PC-9 (cell line): ENCODE data around the gene LHFPL2. TPM values are rescaled to one million over a fixed set of nuclear protein-coding genes. Genes with fewer than 3 reads are reported as not detected.

Experiments used
- BruUV-seq: library from RNA; stranded (reverse); fragments of 400-500 nt; replicated peaks from 2 replicates; lab custom pipeline; 2021; lab: Mats Ljungman, UMichigan
- CTCF ChIA-PET: fragments of 300-600 bp; sonication (Branson Sonifier 250); formaldehyde crosslinking; loops from one replicate; lab custom pipeline; 2022; ENCODE audit warnings: antibody characterized with exemption; lab: Charles Lee
- POLR2A ChIA-PET: fragments of 300-600 bp; sonication (Branson Sonifier 250); formaldehyde crosslinking; loops from one replicate; lab custom pipeline; 2022; ENCODE audit warnings: antibody characterized with exemption; ENCODE audit not compliant: unreplicated experiment; lab: Charles Lee
- DNase-seq, 2 experiments: peaks; one replicate each; pipeline versions ENCODE4 v3.0.0 to v3.0.0-alpha.2; 2015 to 2022; ENCODE audit warnings: mixed read lengths in 1 of 2
- H2AFZ ChIP-seq: fragments of 200-600 bp; sonication (generic); 2 replicates; pipeline ENCODE4 v1.8.1; 2017; ENCODE audit warnings: antibody characterized with exemption
- H3F3A ChIP-seq: fragments of 200-600 bp; sonication (generic); 2 replicates; pipeline ENCODE4 v1.8.1; 2017; ENCODE audit warnings: antibody characterized with exemption, mild to moderate bottlenecking, low read depth; ENCODE audit not compliant: insufficient read depth
- H3K27ac ChIP-seq: fragments of 200-600 bp; sonication (generic); 2 replicates; pipeline ENCODE4 v1.6.1; 2016; ENCODE audit warnings: mixed run types
- H3K27me3 ChIP-seq: fragments of 200-600 bp; sonication (generic); 2 replicates; pipeline ENCODE4 v1.6.1; 2016; ENCODE audit warnings: low read depth, mixed run types; ENCODE audit not compliant: insufficient read depth
- H3K36me3 ChIP-seq: fragments of 200-600 bp; sonication (generic); 2 replicates; pipeline ENCODE4 v1.6.1; 2016; ENCODE audit warnings: low read depth, mixed run types
- H3K4me1 ChIP-seq: fragments of 200-600 bp; sonication (generic); replicated peaks from 2 replicates; pipeline ENCODE4 v1.6.1; 2016; ENCODE audit warnings: mixed run types; ENCODE audit not compliant: insufficient read depth
- H3K4me2 ChIP-seq: fragments of 200-600 bp; sonication (generic); 2 replicates; pipeline ENCODE4 v1.6.1; 2017; ENCODE audit warnings: mixed run types
- H3K4me3 ChIP-seq: fragments of 200-600 bp; sonication (generic); 2 replicates; pipeline ENCODE4 v1.6.1; 2016; ENCODE audit warnings: mixed run types
- H3K79me2 ChIP-seq: fragments of 200-600 bp; sonication (generic); 2 replicates; pipeline ENCODE4 v1.6.1; 2017; ENCODE audit warnings: low read depth, mixed run types
- H3K9me2 ChIP-seq: fragments of 200-600 bp; sonication (generic); 2 replicates; pipeline ENCODE4 v1.8.1; 2017; ENCODE audit warnings: mild to moderate bottlenecking; ENCODE audit not compliant: insufficient read depth
- H3K9me3 ChIP-seq: fragments of 200-600 bp; sonication (generic); 2 replicates; pipeline ENCODE4 v1.8.1; 2016; ENCODE audit warnings: low read depth; ENCODE audit not compliant: insufficient read depth
- H4K20me1 ChIP-seq: fragments of 200-600 bp; sonication (generic); 2 replicates; pipeline ENCODE4 v1.8.1; 2017; ENCODE audit not compliant: insufficient read depth
- CTCF ChIP-seq: fragments of 200-600 bp; sonication (generic); conservative IDR thresholded peaks from 2 replicates; pipeline ENCODE4 v1.6.1; 2017; ENCODE audit warnings: mixed run types, antibody characterized with exemption, mild to moderate bottlenecking, moderate library complexity
- EZH2 ChIP-seq: fragments of 200-600 bp; sonication (generic); IDR thresholded peaks from 2 replicates; pipeline ENCODE4 v1.8.0; 2017; ENCODE audit warnings: antibody characterized with exemption, low read depth
- intact Hi-C: fragments of 100-400 bp; cut with micrococcal nuclease; formaldehyde crosslinking; loops from one replicate; pipeline ENCODE4 v1.10.0; 2022; ENCODE audit not compliant: unreplicated experiment
- total RNA-seq: library from RNA; stranded (reverse); gene quantifications from 2 replicates; pipeline ENCODE4 v1.2.3, GENCODE V29; 2021

The LHFPL2 gene
- total RNA-seq, 1 experiment from 2014 or later, result 10.1 TPM

- H3K9me2 ChIP-seq, result no peaks in the 10 kb centered on the region
- H3K36me3 ChIP-seq, result peaks cover 17% of the 10 kb centered on the region
- ChIA-PET POLR2A (no interaction called here), CTCF (no interaction called here)
- no TSS peak for BruUV-seq
- H3K4me1 ChIP-seq, result peaks cover 14% of the 10 kb centered on the region
- no peak overlapping the region for H3K4me3 ChIP-seq
- 0 out of 2 replicates have a peak, but pooled peaks cover 6% of the 10 kb centered on the region for H3K9me3 ChIP-seq
- 0 out of 2 replicates have a peak, but pooled peaks cover 11% of the 10 kb centered on the region for H3K79me2 ChIP-seq
- H3K27ac ChIP-seq, result no peak overlapping the region
- no peak overlapping the region for H3K4me2 ChIP-seq
- H3F3A ChIP-seq, result peaks cover 10% of the 10 kb centered on the region; the same call in 1 of the 2 replicates
- no peaks in the 10 kb centered on the region for H4K20me1 ChIP-seq
- DNase-seq, result no peak
- H2AFZ ChIP-seq, result no peak overlapping the region
- TF ChIP-seq CTCF, result no peak
- no peak for TF ChIP-seq EZH2
- intact Hi-C loops, result no loop called here
- no peaks in the 10 kb centered on the region for H3K27me3 ChIP-seq
These were observed 85.0 kb downstream of the LHFPL2 start for GRCh38 chr5:78563621-78564020.

- BruUV-seq, result no TSS peak
- Histone ChIP-seq H3K27me3 (no peaks in the 10 kb centered on the region), H3K9me3 (0 out of 2 replicates have a peak, but pooled peaks cover 6% of the 10 kb centered on the region), H3F3A (peaks cover 10% of the 10 kb centered on the region; the same call in 1 of the 2 replicates), H3K4me1 (peaks cover 14% of the 10 kb centered on the region), H3K9me2 (no peaks in the 10 kb centered on the region), H3K79me2 (0 out of 2 replicates have a peak, but pooled peaks cover 11% of the 10 kb centered on the region), H3K27ac (no peak overlapping the region), H3K36me3 (peaks cover 17% of the 10 kb centered on the region), H3K4me3 (no peak overlapping the region), H3K4me2 (no peak overlapping the region), H4K20me1 (no peaks in the 10 kb centered on the region), H2AFZ (no peak overlapping the region)
- intact Hi-C loops, result no loop called here
- CTCF ChIA-PET, result no interaction called here
- TF ChIP-seq CTCF (no peak), EZH2 (no peak)
- POLR2A ChIA-PET, result no interaction called here
- DNase-seq, result no peak
These were observed 85.8 kb downstream of the LHFPL2 start for GRCh38 chr5:78562714-78563330.

- intact Hi-C loops, result no loop called here
- BruUV-seq, result no TSS peak
- peaks cover 12% of the 10 kb centered on the region for H3K4me1 ChIP-seq
- no peak overlapping the region for H3K27ac ChIP-seq
- H3K9me2 ChIP-seq, result no peaks in the 10 kb centered on the region
- no peak for DNase-seq
- TF ChIP-seq CTCF (no peak), EZH2 (no peak)
- 0 out of 2 replicates have a peak, but pooled peaks cover 11% of the 10 kb centered on the region for H3K79me2 ChIP-seq
- ChIA-PET POLR2A (no interaction called here), CTCF (no interaction called here)
- no peaks in the 10 kb centered on the region for H4K20me1 ChIP-seq
- peaks cover 17% of the 10 kb centered on the region for H3K36me3 ChIP-seq
- H3K9me3 ChIP-seq, result 0 out of 2 replicates have a peak, but pooled peaks cover 6% of the 10 kb centered on the region
- H2AFZ ChIP-seq, result no peak overlapping the region
- H3K4me3 ChIP-seq, result no peak overlapping the region
- H3K27me3 ChIP-seq, result no peaks in the 10 kb centered on the region
- H3F3A ChIP-seq, result peaks cover 8% of the 10 kb centered on the region; the same call in 1 of the 2 replicates
- no peak overlapping the region for H3K4me2 ChIP-seq
These were observed 86.6 kb downstream of the LHFPL2 start for GRCh38 chr5:78562001-78562400.
